PC-9 (cell line): ENCODE results near the gene SNAPC4. TPM values are rescaled to one million over a fixed set of nuclear protein-coding genes. Genes with fewer than 3 reads are reported as not detected.

Source experiments
- BruUV-seq: library from RNA; stranded (reverse); fragments of 400-500 nt; replicated peaks from 2 replicates; lab custom pipeline; 2021; lab: Mats Ljungman, UMichigan
- CTCF ChIA-PET: fragments of 300-600 bp; sonication (Branson Sonifier 250); formaldehyde crosslinking; loops from one replicate; lab custom pipeline; 2022; ENCODE audit warnings: antibody characterized with exemption; lab: Charles Lee
- POLR2A ChIA-PET: fragments of 300-600 bp; sonication (Branson Sonifier 250); formaldehyde crosslinking; loops from one replicate; lab custom pipeline; 2022; ENCODE audit warnings: antibody characterized with exemption; ENCODE audit not compliant: unreplicated experiment; lab: Charles Lee
- DNase-seq, 2 experiments: peaks; one replicate each; pipeline versions ENCODE4 v3.0.0 to v3.0.0-alpha.2; 2015 to 2022; ENCODE audit warnings: mixed read lengths in 1 of 2
- H2AFZ ChIP-seq: fragments of 200-600 bp; sonication (generic); 2 replicates; pipeline ENCODE4 v1.8.1; 2017; ENCODE audit warnings: antibody characterized with exemption
- H3F3A ChIP-seq: fragments of 200-600 bp; sonication (generic); 2 replicates; pipeline ENCODE4 v1.8.1; 2017; ENCODE audit warnings: antibody characterized with exemption, mild to moderate bottlenecking, low read depth; ENCODE audit not compliant: insufficient read depth
- H3K27ac ChIP-seq: fragments of 200-600 bp; sonication (generic); 2 replicates; pipeline ENCODE4 v1.6.1; 2016; ENCODE audit warnings: mixed run types
- H3K27me3 ChIP-seq: fragments of 200-600 bp; sonication (generic); 2 replicates; pipeline ENCODE4 v1.6.1; 2016; ENCODE audit warnings: low read depth, mixed run types; ENCODE audit not compliant: insufficient read depth
- H3K36me3 ChIP-seq: fragments of 200-600 bp; sonication (generic); 2 replicates; pipeline ENCODE4 v1.6.1; 2016; ENCODE audit warnings: low read depth, mixed run types
- H3K4me1 ChIP-seq: fragments of 200-600 bp; sonication (generic); replicated peaks from 2 replicates; pipeline ENCODE4 v1.6.1; 2016; ENCODE audit warnings: mixed run types; ENCODE audit not compliant: insufficient read depth
- H3K4me2 ChIP-seq: fragments of 200-600 bp; sonication (generic); 2 replicates; pipeline ENCODE4 v1.6.1; 2017; ENCODE audit warnings: mixed run types
- H3K4me3 ChIP-seq: fragments of 200-600 bp; sonication (generic); 2 replicates; pipeline ENCODE4 v1.6.1; 2016; ENCODE audit warnings: mixed run types
- H3K79me2 ChIP-seq: fragments of 200-600 bp; sonication (generic); 2 replicates; pipeline ENCODE4 v1.6.1; 2017; ENCODE audit warnings: low read depth, mixed run types
- H3K9me2 ChIP-seq: fragments of 200-600 bp; sonication (generic); 2 replicates; pipeline ENCODE4 v1.8.1; 2017; ENCODE audit warnings: mild to moderate bottlenecking; ENCODE audit not compliant: insufficient read depth
- H3K9me3 ChIP-seq: fragments of 200-600 bp; sonication (generic); 2 replicates; pipeline ENCODE4 v1.8.1; 2016; ENCODE audit warnings: low read depth; ENCODE audit not compliant: insufficient read depth
- H4K20me1 ChIP-seq: fragments of 200-600 bp; sonication (generic); 2 replicates; pipeline ENCODE4 v1.8.1; 2017; ENCODE audit not compliant: insufficient read depth
- EZH2 ChIP-seq: fragments of 200-600 bp; sonication (generic); IDR thresholded peaks from 2 replicates; pipeline ENCODE4 v1.8.0; 2017; ENCODE audit warnings: antibody characterized with exemption, low read depth
- intact Hi-C: fragments of 100-400 bp; cut with micrococcal nuclease; formaldehyde crosslinking; loops from one replicate; pipeline ENCODE4 v1.10.0; 2022; ENCODE audit not compliant: unreplicated experiment
- total RNA-seq: library from RNA; stranded (reverse); gene quantifications from 2 replicates; pipeline ENCODE4 v1.2.3, GENCODE V29; 2021
- TF ChIP-seq, protein P1 (sequence below): fragments of 200-600 bp; sonication (generic); conservative IDR thresholded peaks from 2 replicates; pipeline ENCODE4 v1.6.1; 2017; ENCODE audit warnings: mixed run types, antibody characterized with exemption, mild to moderate bottlenecking, moderate library complexity

SNAPC4 gene
- total RNA-seq, 1 experiment from 2014 or later, result 14.4 TPM

DNA sequence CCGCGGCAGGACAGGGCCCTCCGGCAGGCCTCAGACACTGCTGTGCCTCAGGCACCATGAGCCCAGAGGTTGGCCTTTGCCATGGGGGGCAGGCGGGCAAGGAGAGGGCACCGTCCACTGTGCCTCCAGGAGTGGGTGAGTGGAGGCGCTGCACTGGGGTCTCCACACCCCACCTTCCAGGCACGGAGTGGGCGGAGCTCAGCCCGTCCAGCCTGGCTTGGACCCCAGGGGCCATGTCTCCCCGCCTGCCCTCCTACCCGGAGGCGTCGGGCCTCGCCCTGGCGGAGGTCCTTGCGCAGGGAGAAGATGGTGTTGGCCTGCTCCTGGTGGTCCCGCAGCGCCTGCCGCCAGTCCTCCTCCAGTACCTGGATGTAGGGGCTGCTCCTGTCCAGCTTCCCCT is 29.9 kb downstream of the SNAPC4 start:
- Histone ChIP-seq H4K20me1 (no peaks in the 10 kb centered on the region), H3K79me2 (no peaks in the 10 kb centered on the region), H3F3A (peaks cover 11% of the 10 kb centered on the region; the same call in 1 of the 2 replicates), H3K4me2 (no peak overlapping the region), H3K9me3 (no peaks in the 10 kb centered on the region), H3K27ac (no peak overlapping the region), H3K4me3 (no peak overlapping the region), H3K4me1 (peaks cover 25% of the 10 kb centered on the region), H3K9me2 (no peaks in the 10 kb centered on the region), H3K36me3 (no peaks in the 10 kb centered on the region), H3K27me3 (no peaks in the 10 kb centered on the region), H2AFZ (no peak overlapping the region)
- ChIA-PET CTCF (no interaction called here), POLR2A (no interaction called here)
- no TSS peak for BruUV-seq
- intact Hi-C loops, result loop anchor here (5.0 kb wide), 1 partner anchor 58 kb away; no protein-coding TSS in a partner anchor
- TF ChIP-seq, protein P1, sequence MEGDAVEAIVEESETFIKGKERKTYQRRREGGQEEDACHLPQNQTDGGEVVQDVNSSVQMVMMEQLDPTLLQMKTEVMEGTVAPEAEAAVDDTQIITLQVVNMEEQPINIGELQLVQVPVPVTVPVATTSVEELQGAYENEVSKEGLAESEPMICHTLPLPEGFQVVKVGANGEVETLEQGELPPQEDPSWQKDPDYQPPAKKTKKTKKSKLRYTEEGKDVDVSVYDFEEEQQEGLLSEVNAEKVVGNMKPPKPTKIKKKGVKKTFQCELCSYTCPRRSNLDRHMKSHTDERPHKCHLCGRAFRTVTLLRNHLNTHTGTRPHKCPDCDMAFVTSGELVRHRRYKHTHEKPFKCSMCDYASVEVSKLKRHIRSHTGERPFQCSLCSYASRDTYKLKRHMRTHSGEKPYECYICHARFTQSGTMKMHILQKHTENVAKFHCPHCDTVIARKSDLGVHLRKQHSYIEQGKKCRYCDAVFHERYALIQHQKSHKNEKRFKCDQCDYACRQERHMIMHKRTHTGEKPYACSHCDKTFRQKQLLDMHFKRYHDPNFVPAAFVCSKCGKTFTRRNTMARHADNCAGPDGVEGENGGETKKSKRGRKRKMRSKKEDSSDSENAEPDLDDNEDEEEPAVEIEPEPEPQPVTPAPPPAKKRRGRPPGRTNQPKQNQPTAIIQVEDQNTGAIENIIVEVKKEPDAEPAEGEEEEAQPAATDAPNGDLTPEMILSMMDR, result no peak
- DNase-seq, result no peak

DNA sequence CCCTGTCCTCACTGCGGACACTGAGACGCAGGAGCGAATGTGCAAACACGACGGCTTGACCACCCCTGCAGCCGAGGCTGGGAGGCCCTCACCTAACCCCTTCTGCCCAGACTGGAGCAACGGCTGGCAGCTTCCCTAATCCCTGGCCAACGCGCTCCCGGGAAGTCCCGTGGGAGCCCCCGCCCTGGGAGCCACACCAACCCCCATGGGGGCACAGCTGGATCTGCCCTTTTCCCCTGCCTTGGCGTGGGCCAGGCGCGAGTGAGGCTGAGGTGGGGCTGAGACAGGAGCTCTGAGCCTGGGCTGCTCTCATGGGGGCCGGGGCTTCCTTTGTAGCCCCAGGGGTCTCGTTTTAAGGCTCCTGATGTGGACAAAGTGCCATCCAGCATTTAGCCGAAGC is 31.8 kb downstream of the SNAPC4 start:
- Histone ChIP-seq H3F3A (peaks cover 6% of the 10 kb centered on the region; the same call in 1 of the 2 replicates), H3K36me3 (no peaks in the 10 kb centered on the region), H3K4me1 (peaks cover 21% of the 10 kb centered on the region), H2AFZ (no peak overlapping the region), H3K27me3 (no peaks in the 10 kb centered on the region), H3K9me3 (no peaks in the 10 kb centered on the region), H3K27ac (no peak overlapping the region), H3K4me3 (no peak overlapping the region), H4K20me1 (no peaks in the 10 kb centered on the region), H3K9me2 (no peaks in the 10 kb centered on the region), H3K79me2 (peaks cover 5% of the 10 kb centered on the region; the same call in 1 of the 2 replicates), H3K4me2 (no peak overlapping the region)
- ChIA-PET POLR2A (no interaction called here), CTCF (no interaction called here)
- DNase-seq, result no peak
- intact Hi-C loops, result no loop called here
- no peak for TF ChIP-seq EZH2
- TF ChIP-seq, protein P1, result no peak
- no TSS peak for BruUV-seq

DNA sequence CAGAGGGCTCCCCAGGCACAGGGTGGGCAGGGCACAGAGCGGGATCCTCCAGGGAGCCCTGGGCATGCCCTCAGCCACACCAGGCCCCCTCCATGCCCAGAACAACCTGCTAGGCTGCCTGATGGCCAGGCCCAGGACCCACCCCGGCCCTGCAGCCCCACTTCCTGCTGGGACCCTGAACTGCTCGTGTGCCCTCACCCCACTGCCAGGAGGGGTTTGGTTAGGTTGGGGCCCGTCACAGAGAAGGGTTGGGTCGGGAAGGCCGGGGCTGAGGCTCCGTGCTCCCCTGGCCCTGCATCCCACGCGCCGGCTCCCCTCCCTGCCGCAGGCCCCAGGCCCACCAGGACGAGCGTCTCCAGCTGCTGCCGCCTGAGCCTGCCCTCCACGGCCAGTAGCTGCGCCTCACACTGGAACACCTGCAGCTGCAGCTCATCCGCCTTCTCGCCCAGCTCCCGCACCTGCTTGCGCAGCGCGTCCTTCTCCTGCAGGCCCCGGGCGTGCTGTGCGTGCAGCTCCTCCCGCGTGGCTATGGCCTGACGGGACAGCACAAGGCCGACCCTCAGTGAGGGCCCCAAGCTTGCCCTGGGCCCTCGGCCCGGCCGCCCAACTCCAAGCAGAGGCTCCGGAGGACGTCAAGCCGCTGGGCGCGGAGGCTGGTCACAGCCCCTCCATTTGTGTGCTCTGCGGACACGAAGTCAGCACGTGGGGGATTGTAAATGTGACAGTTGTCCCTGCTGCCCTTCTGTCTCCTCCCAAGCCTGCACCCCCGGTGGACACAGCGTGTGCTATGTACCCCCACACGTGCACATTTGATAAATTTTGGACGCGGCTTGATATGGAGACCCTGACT is 32.4 kb downstream of the SNAPC4 start:
- Histone ChIP-seq H3K4me1 (peaks cover 19% of the 10 kb centered on the region), H3K9me2 (no peaks in the 10 kb centered on the region), H3K27me3 (no peaks in the 10 kb centered on the region), H4K20me1 (no peaks in the 10 kb centered on the region), H3K79me2 (peaks cover 5% of the 10 kb centered on the region; the same call in 1 of the 2 replicates), H3K27ac (no peak overlapping the region), H3K36me3 (no peaks in the 10 kb centered on the region), H2AFZ (no peak overlapping the region), H3F3A (no peaks in the 10 kb centered on the region; the same call in 1 of the 2 replicates), H3K4me3 (no peak overlapping the region), H3K9me3 (no peaks in the 10 kb centered on the region), H3K4me2 (no peak overlapping the region)
- no TSS peak for BruUV-seq
- ChIA-PET POLR2A (no interaction called here), CTCF (interaction anchor here (0.6 kb wide), 1 partner anchor 8 kb away, joined by 8 read pairs; no protein-coding TSS in a partner anchor)
- DNase-seq, result no peak
- TF ChIP-seq EZH2, result no peak
- intact Hi-C loops, result no loop called here
